H1 (cell line): Measurements from ENCODE around the gene IFITM2. TPM values are rescaled to one million over a fixed set of nuclear protein-coding genes. Genes with fewer than 3 reads are reported as not detected.

ENCODE experiments used
- CTCF ChIA-PET: fragments of 300-600 bp; sonication (Branson Sonifier 250); formaldehyde crosslinking; loops from one replicate; lab custom pipeline; 2021; ENCODE audit not compliant: partially characterized antibody; lab: Charles Lee
- POLR2A ChIA-PET: fragments of 300-600 bp; sonication (Branson Sonifier 250); formaldehyde crosslinking; loops from one replicate; lab custom pipeline; 2021; ENCODE audit warnings: inconsistent platforms; ENCODE audit not compliant: partially characterized antibody; lab: Charles Lee
- DNase-seq, 2 experiments: peaks; one replicate each; pipeline versions ENCODE4 v3.0.0 to v3.0.0-alpha.2; 2010 to 2022; ENCODE audit warnings: low spot score in 2 of 2, low read depth in 1 of 2, mixed read lengths in 1 of 2
- FAIRE-seq: peaks from 2 replicates; lab custom pipeline; 2011; peaks lifted over from hg19 to GRCh38; lab: Jason Lieb, UNC
- H2AFZ ChIP-seq: 2 replicates; pipeline ENCODE4 v1.8.1; 2012; ENCODE audit warnings: low read length, inconsistent platforms
- H2AK5ac ChIP-seq: 2 replicates; pipeline ENCODE4 v1.6.1; 2013; ENCODE audit warnings: low read depth, low read length
- H2BK120ac ChIP-seq: replicated peaks from 2 replicates; pipeline ENCODE3; 2013; ENCODE audit warnings: low read depth, low read length, inconsistent platforms
- H2BK12ac ChIP-seq: 2 replicates; pipeline ENCODE4 v1.6.1; 2013; ENCODE audit warnings: low read depth, low read length
- H2BK15ac ChIP-seq: 2 replicates; pipeline ENCODE4 v1.6.1; 2013; ENCODE audit warnings: low read length
- H2BK20ac ChIP-seq: 2 replicates; pipeline ENCODE4 v1.6.1; 2013; ENCODE audit warnings: low read length
- H2BK5ac ChIP-seq: 2 replicates; pipeline ENCODE4 v1.6.1; 2013; ENCODE audit warnings: low read depth, low read length
- H3K14ac ChIP-seq: 2 replicates; pipeline ENCODE4 v1.6.1; 2013; ENCODE audit warnings: inconsistent platforms; ENCODE audit not compliant: insufficient read length
- H3K18ac ChIP-seq: 2 replicates; pipeline ENCODE4 v1.6.1; 2013; ENCODE audit warnings: low read length; ENCODE audit errors: extremely low read depth
- H3K23ac ChIP-seq: 2 replicates; pipeline ENCODE4 v1.6.1; 2013; ENCODE audit warnings: inconsistent platforms; ENCODE audit not compliant: insufficient read length
- H3K23me2 ChIP-seq: 2 replicates; pipeline ENCODE4 v1.6.1; 2013; ENCODE audit warnings: low read depth, low read length
- H3K27ac ChIP-seq: 2 replicates; pipeline ENCODE4 v1.6.1; 2011; ENCODE audit warnings: low read depth, low read length, inconsistent platforms
- H3K27me3 ChIP-seq, 4 experiments: replicated peaks in 1 of 4; 1 replicate in 1 of 4; 2 replicates in 3 of 4; pipeline versions ENCODE4 v1.6.1 to v1.8.1; 2011 to 2013; ENCODE audit warnings: low read length in 3 of 4, mild to moderate bottlenecking in 3 of 4, inconsistent platforms in 2 of 4, mixed read lengths in 2 of 4, moderate library complexity in 1 of 4; ENCODE audit not compliant: control insufficient read depth in 3 of 4, insufficient read depth in 3 of 4; ENCODE audit errors: extremely low read depth in 1 of 4
- H3K36me3 ChIP-seq, 4 experiments: 2 replicates each; pipeline versions ENCODE4 v1.6.1 to v1.8.1; 2011 to 2013; ENCODE audit warnings: mild to moderate bottlenecking in 4 of 4, low read length in 3 of 4, moderate library complexity in 2 of 4, control low read depth in 1 of 4, inconsistent platforms in 1 of 4; ENCODE audit not compliant: insufficient read depth in 4 of 4, control insufficient read depth in 2 of 4
- H3K4ac ChIP-seq: replicated peaks from 2 replicates; pipeline ENCODE3; 2013; ENCODE audit warnings: low read length, low read depth, mixed read lengths, inconsistent platforms; ENCODE audit not compliant: insufficient read length
- H3K4me1 ChIP-seq, 4 experiments: replicated peaks in 1 of 4; 1 replicate in 1 of 4; 2 replicates in 3 of 4; pipeline versions ENCODE4 v1.6.1 to v1.8.1; 2011 to 2013; ENCODE audit warnings: low read length in 3 of 4, inconsistent platforms in 2 of 4, mixed read lengths in 1 of 4; ENCODE audit not compliant: insufficient read depth in 4 of 4, control insufficient read depth in 3 of 4
- H3K4me2 ChIP-seq, 2 experiments: 2 replicates each; pipeline versions ENCODE4 v1.6.1 to v1.8.1; 2011 to 2013; ENCODE audit warnings: low read depth in 2 of 2, low read length in 2 of 2, control low read depth in 1 of 2, inconsistent platforms in 1 of 2, mild to moderate bottlenecking in 1 of 2; ENCODE audit not compliant: insufficient read depth in 1 of 2
- H3K4me3 ChIP-seq, 4 experiments: fragments of 200-600, 300-600 bp in 1 of 4; sonication (generic), shearing (Covaris generic), sonication (Bioruptor Twin) in 1 of 4; 2 replicates each; pipeline versions ENCODE4 v1.5.1 to v1.8.1; 2011 to 2016; ENCODE audit warnings: low read length in 4 of 4, low read depth in 3 of 4, control low read depth in 2 of 4, inconsistent platforms in 2 of 4, mild to moderate bottlenecking in 2 of 4, mixed read lengths in 1 of 4, moderate library complexity in 1 of 4; ENCODE audit not compliant: insufficient read depth in 2 of 4; ENCODE audit errors: extremely low read depth in 1 of 4
- H3K56ac ChIP-seq: replicated peaks from 2 replicates; pipeline ENCODE3; 2013; ENCODE audit warnings: low read depth, mild to moderate bottlenecking, mixed read lengths, low read length, inconsistent platforms; ENCODE audit not compliant: insufficient read length
- H3K79me1 ChIP-seq: 2 replicates; pipeline ENCODE4 v1.6.1; 2013; ENCODE audit warnings: low read depth, low read length, control low read depth
- H3K79me2 ChIP-seq, 2 experiments: 2 replicates each; pipeline versions ENCODE4 v1.6.1 to v1.8.1; 2012 to 2013; ENCODE audit warnings: low read length in 2 of 2, mild to moderate bottlenecking in 2 of 2, inconsistent platforms in 1 of 2; ENCODE audit not compliant: insufficient read depth in 2 of 2, control insufficient read depth in 1 of 2
- H3K9ac ChIP-seq, 4 experiments: replicated peaks in 1 of 4; 1 replicate in 1 of 4; 2 replicates in 3 of 4; pipeline versions ENCODE4 v1.6.1 to v1.8.1; 2011 to 2013; ENCODE audit warnings: low read depth in 3 of 4, low read length in 3 of 4, control low read depth in 2 of 4, mild to moderate bottlenecking in 2 of 4, moderate library complexity in 2 of 4, inconsistent platforms in 1 of 4; ENCODE audit errors: extremely low read depth in 1 of 4
- H3K9me3 ChIP-seq, 2 experiments: 2 replicates each; pipeline versions ENCODE4 v1.6.1 to v1.8.1; 2012 to 2013; ENCODE audit warnings: mild to moderate bottlenecking in 2 of 2, moderate library complexity in 2 of 2, control low read depth in 1 of 2, inconsistent platforms in 1 of 2, low read depth in 1 of 2, low read length in 1 of 2, mixed read lengths in 1 of 2; ENCODE audit not compliant: insufficient read depth in 2 of 2
- H4K20me1 ChIP-seq, 2 experiments: replicated peaks in 1 of 2; 2 replicates each; pipeline versions ENCODE3 to v1.8.1; 2011 to 2013; ENCODE audit warnings: inconsistent platforms in 2 of 2, low read length in 2 of 2, mild to moderate bottlenecking in 1 of 2; ENCODE audit not compliant: insufficient read depth in 2 of 2, control insufficient read depth in 1 of 2
- H4K5ac ChIP-seq: 2 replicates; pipeline ENCODE4 v1.6.1; 2013; ENCODE audit warnings: low read length, low read depth, mixed read lengths, inconsistent platforms; ENCODE audit not compliant: insufficient read length
- H4K8ac ChIP-seq: 2 replicates; pipeline ENCODE4 v1.8.0; 2013; ENCODE audit warnings: mild to moderate bottlenecking, moderate library complexity, low read length, inconsistent platforms; ENCODE audit not compliant: insufficient read depth; ENCODE audit errors: extremely low read depth
- H4K91ac ChIP-seq: replicated peaks from 2 replicates; pipeline ENCODE3; 2013; ENCODE audit warnings: low read length, mixed read lengths, inconsistent platforms; ENCODE audit not compliant: insufficient read length
- CHD1 ChIP-seq: IDR thresholded peaks from 2 replicates; pipeline ENCODE4 v1.6.1; 2012; ENCODE audit warnings: low read depth, low read length, improper control_type of control experiment
- CHD2 ChIP-seq: IDR thresholded peaks from 2 replicates; pipeline ENCODE4 v1.6.1; 2012; ENCODE audit warnings: low read length, improper control_type of control experiment
- EP300 ChIP-seq, 2 experiments: IDR thresholded peaks; 1 replicate in 1 of 2; 2 replicates in 1 of 2; pipeline ENCODE4 v1.6.1; 2011 to 2012; ENCODE audit warnings: low read depth in 2 of 2, low read length in 2 of 2, mild to moderate bottlenecking in 2 of 2, borderline replicate concordance in 1 of 2, inconsistent platforms in 1 of 2, moderate library complexity in 1 of 2
- KDM1A ChIP-seq: fragments of 200-600, 300-600 bp; sonication (generic); IDR thresholded peaks from 2 replicates; pipeline ENCODE4 v1.7.1; 2016; ENCODE audit warnings: mild to moderate bottlenecking, low read length, borderline replicate concordance
- NRF1 ChIP-seq: IDR thresholded peaks from 2 replicates; pipeline ENCODE4 v1.6.1; 2011; ENCODE audit warnings: mild to moderate bottlenecking, low read depth, low read length, improper control_type of control experiment
- WGBS, 2 experiments: shearing (Covaris generic) in 1 of 2; methylation state at CpG; one replicate each; pipeline versions ENCODE4 v1.1.6 to v1.1.7; 2013 to 2015; ENCODE audit warnings: low lambda C conversion rate in 2 of 2, mixed read lengths in 2 of 2, inconsistent platforms in 1 of 2, low coverage in 1 of 2, missing lambda C conversion rate in 1 of 2; ENCODE audit not compliant: insufficient replicate concordance in 2 of 2, insufficient coverage in 1 of 2, insufficient read length in 1 of 2; ENCODE audit errors: extremely low coverage in 1 of 2, missing lambda C conversion rate in 1 of 2; 5-methylcytosine and 5-hydroxymethylcytosine counted together
- polyA plus RNA-seq, 7 experiments: library from polyadenylated mRNA; depleted of rRNA in 3 of 7; stranded (reverse) in 5 of 7; unstranded in 2 of 7; fragments of >200 nt in 5 of 7; fragments of 200-250 nt in 2 of 7; gene quantifications; 1 replicate in 5 of 7; 2 replicates in 1 of 7; 4 replicates in 1 of 7; pipeline versions ENCODE4 v1.2.1 to v1.2.3, GENCODE V29; 2011 to 2013; ENCODE audit warnings: missing spikeins in 2 of 7, mixed read lengths in 2 of 7
- total RNA-seq: library from RNA; stranded (reverse); fragmentation: NEBNext Ultra II Directional; extraction: Animal tissue kit (Norgen Biotek cat#: 25700); gene quantifications from 2 replicates; pipeline ENCODE4 v1.2.1, GENCODE V29; 2021

IFITM2 gene
- total and polyA plus RNA-seq, 2 of the 8 experiments (the other 6 are each of a cell fraction or from before 2014, with no cell fraction given) = 399 to 764 TPM

DNA sequence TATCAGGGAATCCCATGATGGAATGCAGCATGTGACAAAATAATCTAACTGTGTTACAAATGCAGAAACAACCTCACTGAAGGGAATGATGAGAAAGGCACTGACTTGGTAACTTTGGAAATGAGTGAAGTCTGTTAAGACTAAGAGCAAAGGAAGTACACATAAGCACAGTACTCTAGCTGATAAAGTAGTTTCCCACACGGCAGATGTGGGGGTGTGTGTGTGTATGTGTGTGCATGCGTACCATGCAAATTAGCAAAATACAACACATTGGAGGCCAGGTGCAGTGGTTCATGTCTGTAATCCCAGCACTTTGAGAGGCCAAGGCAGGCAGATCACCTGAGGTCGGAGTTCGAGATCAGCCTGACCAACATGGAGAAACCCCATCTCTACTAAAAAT is 46.0 kb upstream of the IFITM2 start:
- no peak overlapping the region for H3K4ac ChIP-seq
- POLR2A ChIA-PET = interaction anchor here (0.7 to 1.6 kb wide), 4 partner anchors 9 to 73 kb away, joined by 3 to 4 read pairs (median 3); no protein-coding TSS in a partner anchor
- H2AK5ac ChIP-seq = no peak overlapping the region
- no peak overlapping the region for H2BK20ac ChIP-seq
- H2BK15ac ChIP-seq = no peak overlapping the region
- FAIRE-seq = peak; percentile 45
- no peaks in the 10 kb centered on the region for H3K79me1 ChIP-seq
- CTCF ChIA-PET = interaction anchor here (1.1 to 4.5 kb wide), 4 partner anchors 11 to 100 kb away, joined by 3 to 36 read pairs (median 4); no protein-coding TSS in a partner anchor
- no peaks in the 10 kb centered on the region for H3K79me2 ChIP-seq
- DNase-seq = no peak
- no peak overlapping the region for H3K4me3 ChIP-seq
- no peak overlapping the region for H3K14ac ChIP-seq
- H3K56ac ChIP-seq = no peak overlapping the region
- no peak overlapping the region for H2BK5ac ChIP-seq
- no peak overlapping the region for H4K8ac ChIP-seq
- no peaks in the 10 kb centered on the region for H3K27me3 ChIP-seq
- no peaks in the 10 kb centered on the region for H3K4me1 ChIP-seq
- H3K18ac ChIP-seq = no peak overlapping the region
- peaks cover 3 to 4% of the 10 kb centered on the region in 2 experiments; a peak in 2 of 4 replicates for H3K9me3 ChIP-seq
- no peak overlapping the region for H3K27ac ChIP-seq
- H3K9ac ChIP-seq = no peak overlapping the region
- H2BK12ac ChIP-seq = no peak overlapping the region
- no peak overlapping the region for H3K4me2 ChIP-seq
- H4K91ac ChIP-seq = no peak overlapping the region
- 91% methylated on average over 4 of the region's 4 CpGs; no CpG with 5 or more reads in 1 of the 2 experiments for WGBS, 2 experiments
- H2AFZ ChIP-seq = no peak overlapping the region
- no peak overlapping the region for H4K5ac ChIP-seq
- no peak for TF ChIP-seq CHD2
- no peak for TF ChIP-seq EP300 (IDR thresholded peaks at IDR 0.05; ENCODE audit: borderline replicate concordance in 1 of 2, low read depth in 2 of 2, low read length in 2 of 2)
- TF ChIP-seq CHD1 = no peak
- TF ChIP-seq KDM1A = no peak
- TF ChIP-seq NRF1 = no peak
- no peak overlapping the region for H3K23ac ChIP-seq
- H3K36me3 ChIP-seq = no peaks in the 10 kb centered on the region
- no peaks in the 10 kb centered on the region for H3K23me2 ChIP-seq
- no peaks in the 10 kb centered on the region for H4K20me1 ChIP-seq
- no peak overlapping the region for H2BK120ac ChIP-seq
